Measurements from ENCODE around the gene CRISPLD2.

Gene CRISPLD2

GRCh38 chr16:84848986-84849634 lies 29.3 kb downstream of the CRISPLD2 start:
- H3K4me3 ChIP-seq (ENCODE audit: low read depth, low read length), result no peak overlapping the region
- no peak overlapping the region for H3K27ac ChIP-seq

GRCh38 chr16:84849751-84850150 lies 30.0 kb downstream of the CRISPLD2 start:
- in situ Hi-C loops (cut with HindIII; ENCODE audit: low pct_ligation_motif_present, low sequenced_read_pairs), result no loop called here
- Histone ChIP-seq H3K36me3 (replicated peaks) (peaks cover 12% of the 10 kb centered on the region), H3K27ac (no peak overlapping the region), H3K27me3 (replicated peaks) (no peaks in the 10 kb centered on the region), H3K4me3 (ENCODE audit: low read depth, low read length) (no peak overlapping the region)
- no peak for DNase-seq
- no peak for TF ChIP-seq CTCF (IDR thresholded peaks at IDR 0.05; ENCODE audit: low read depth, low read length, missing control alignments)

More at GRCh38 chr16:84848986-84849634, 29.3 kb downstream of the CRISPLD2 start:
- Histone ChIP-seq H3K27me3 (replicated peaks) (no peaks in the 10 kb centered on the region), H3K36me3 (replicated peaks) (peaks cover 14% of the 10 kb centered on the region)
- DNase-seq, result no peak
- no peak for TF ChIP-seq CTCF (IDR thresholded peaks at IDR 0.05; ENCODE audit: low read depth, low read length, missing control alignments)
- in situ Hi-C loops (cut with HindIII; ENCODE audit: low pct_ligation_motif_present, low sequenced_read_pairs), result no loop called here

- in situ Hi-C loops (cut with HindIII; ENCODE audit: low pct_ligation_motif_present, low sequenced_read_pairs), result no loop called here
- Histone ChIP-seq H3K36me3 (replicated peaks) (peaks cover 16% of the 10 kb centered on the region), H3K27me3 (replicated peaks) (no peaks in the 10 kb centered on the region), H3K4me3 (ENCODE audit: low read depth, low read length) (no peak overlapping the region), H3K27ac (peak overlapping the region; percentile 86)
- TF ChIP-seq CTCF (IDR thresholded peaks at IDR 0.05; ENCODE audit: low read depth, low read length, missing control alignments), result no peak
- DNase-seq, result no peak
Observed at GRCh38 chr16:84850714-84851113, 30.9 kb downstream of the CRISPLD2 start.

GRCh38 chr16:84851192-84852127 lies 31.7 kb downstream of the CRISPLD2 start:
- TF ChIP-seq CTCF (IDR thresholded peaks at IDR 0.05; ENCODE audit: low read depth, low read length, missing control alignments), result no peak
- in situ Hi-C loops (cut with HindIII; ENCODE audit: low pct_ligation_motif_present, low sequenced_read_pairs), result no loop called here
- Histone ChIP-seq H3K36me3 (replicated peaks) (peaks cover 15% of the 10 kb centered on the region), H3K27ac (peak overlapping the region; percentile 86), H3K4me3 (ENCODE audit: low read depth, low read length) (no peak overlapping the region), H3K27me3 (replicated peaks) (no peaks in the 10 kb centered on the region)
- DNase-seq, result peak; percentile 97

- H3K27me3 ChIP-seq (replicated peaks), result no peaks in the 10 kb centered on the region
- H3K4me3 ChIP-seq (ENCODE audit: low read depth, low read length), result no peak overlapping the region
- H3K36me3 ChIP-seq (replicated peaks), result peaks cover 20% of the 10 kb centered on the region
- in situ Hi-C loops (cut with HindIII; ENCODE audit: low pct_ligation_motif_present, low sequenced_read_pairs), result no loop called here
- no peak overlapping the region for H3K27ac ChIP-seq
- DNase-seq, result no peak
- TF ChIP-seq CTCF (IDR thresholded peaks at IDR 0.05; ENCODE audit: low read depth, low read length, missing control alignments), result no peak
Observed at GRCh38 chr16:84853534-84853933, 33.7 kb downstream of the CRISPLD2 start.

All from brain microvascular endothelial cell (primary cell).